Activated CD8-positive, alpha-beta memory T cell treated with anti-CD3 and anti-CD28 coated beads for 4 hours (primary cell): Measurements from ENCODE around the gene MSL2.
"Not testable (repeated sequence)": the region's sequence is repeated elsewhere in the genome, so short reads cannot be mapped to it uniquely, and the experiment has no call there.

Experiments used
- DNase-seq, 2 donors: peaks; one replicate each; pipeline ENCODE4 v3.0.0-alpha.2; 2020; ENCODE audit warnings: low read depth in 2 of 2

Gene MSL2

DNA sequence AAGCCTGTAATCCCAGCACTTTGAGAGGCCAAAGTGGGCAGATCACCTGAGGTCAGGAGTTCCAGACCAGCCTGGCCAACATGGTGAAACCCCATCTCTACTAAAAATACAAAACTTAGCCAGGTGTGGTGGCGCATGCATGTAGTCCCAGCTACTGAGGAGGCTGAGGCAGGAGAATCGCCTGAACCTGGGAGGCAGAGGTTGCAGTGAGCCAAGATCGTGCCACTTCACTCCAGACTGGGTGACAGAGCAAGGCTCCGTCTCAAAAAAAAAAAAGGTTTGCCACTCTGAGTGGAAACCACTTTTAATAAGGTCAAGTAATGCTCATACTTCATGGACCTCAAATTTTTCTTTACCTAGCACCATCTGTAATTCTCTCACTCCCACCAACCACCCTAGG lies 51.7 kb downstream of the MSL2 start:
- not testable (repeated sequence) for DNase-seq

DNA sequence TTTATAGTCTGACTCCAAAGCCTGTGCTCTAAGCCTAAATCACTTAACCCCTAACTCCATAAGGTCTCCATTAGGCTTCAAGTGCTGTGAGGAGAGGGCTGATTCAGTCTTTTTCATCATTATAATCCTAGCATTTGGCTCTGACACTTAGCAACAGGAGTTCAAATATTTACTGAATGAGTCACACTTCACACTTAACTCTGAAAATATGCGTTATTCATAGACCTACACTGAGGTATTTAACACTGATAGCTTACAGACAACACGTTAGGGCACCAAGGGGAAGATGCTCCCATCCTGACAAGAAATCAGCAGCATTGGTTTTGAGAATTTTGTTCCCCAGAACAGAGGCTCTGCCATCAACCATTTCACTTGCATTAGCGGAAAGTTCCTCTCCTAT lies 53.5 kb downstream of the MSL2 start:
- no peak for DNase-seq

DNA sequence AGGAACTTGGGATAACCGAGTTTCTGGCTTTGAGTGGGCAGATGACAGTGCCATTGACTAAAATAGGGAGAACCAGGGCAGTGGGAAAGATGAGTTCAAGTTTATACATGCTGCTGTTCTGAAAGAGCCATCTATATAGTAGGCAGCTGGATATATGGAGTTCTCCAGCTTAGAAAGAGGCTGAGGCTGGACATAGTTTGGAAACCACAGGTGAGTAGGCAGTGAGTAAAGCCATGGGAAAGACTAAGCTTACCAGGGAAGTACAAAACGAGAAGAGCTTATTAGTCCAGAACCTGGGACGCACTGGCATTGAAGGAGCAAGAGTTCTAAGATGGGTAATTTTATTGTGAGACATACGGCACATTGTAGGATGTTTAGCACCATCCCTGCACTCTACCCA lies 54.2 kb downstream of the MSL2 start:
- no peak for DNase-seq

DNA sequence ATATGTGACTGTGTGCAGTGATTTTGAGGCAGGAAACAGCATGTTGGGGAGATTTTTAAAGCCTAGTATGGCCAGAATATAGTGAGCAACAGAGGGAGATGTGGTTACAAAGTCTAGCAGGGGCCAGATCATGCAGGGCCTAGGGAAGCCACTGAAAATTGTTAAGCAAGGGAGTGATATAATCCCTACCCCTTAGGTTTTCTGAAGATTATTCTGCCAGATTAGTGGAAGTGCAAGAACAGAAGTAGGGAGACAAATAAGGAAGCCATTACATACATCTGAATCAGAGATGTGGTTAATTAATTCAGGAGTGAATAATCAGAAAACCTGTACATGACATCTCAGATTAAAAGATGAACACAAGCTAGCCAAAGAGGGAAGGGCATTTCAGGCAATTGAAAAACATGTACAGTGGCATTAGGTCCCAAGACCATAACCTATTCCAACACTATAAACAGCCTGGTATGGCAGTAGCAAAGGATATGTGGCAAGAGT lies 54.8 kb downstream of the MSL2 start:
- no peak for DNase-seq

DNA sequence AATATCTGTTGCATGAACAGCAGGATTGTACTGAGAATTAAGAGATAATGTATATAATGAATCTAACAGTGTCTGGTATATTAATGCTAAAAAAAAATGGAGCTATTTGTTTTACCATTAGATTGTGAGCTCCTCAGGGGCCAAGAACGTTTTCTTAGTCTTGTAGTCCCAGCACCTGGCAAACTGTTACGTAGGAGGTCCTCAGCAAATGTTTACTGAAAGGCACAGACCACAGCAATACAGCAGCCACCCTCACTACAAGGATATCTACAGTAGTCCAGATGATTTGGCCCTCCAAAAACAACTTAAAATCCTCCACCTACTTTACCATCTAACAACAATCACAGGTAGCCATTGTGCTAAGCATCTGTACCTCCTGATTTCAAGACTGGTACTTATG lies 59.7 kb downstream of the MSL2 start:
- DNase-seq: no peak

DNA sequence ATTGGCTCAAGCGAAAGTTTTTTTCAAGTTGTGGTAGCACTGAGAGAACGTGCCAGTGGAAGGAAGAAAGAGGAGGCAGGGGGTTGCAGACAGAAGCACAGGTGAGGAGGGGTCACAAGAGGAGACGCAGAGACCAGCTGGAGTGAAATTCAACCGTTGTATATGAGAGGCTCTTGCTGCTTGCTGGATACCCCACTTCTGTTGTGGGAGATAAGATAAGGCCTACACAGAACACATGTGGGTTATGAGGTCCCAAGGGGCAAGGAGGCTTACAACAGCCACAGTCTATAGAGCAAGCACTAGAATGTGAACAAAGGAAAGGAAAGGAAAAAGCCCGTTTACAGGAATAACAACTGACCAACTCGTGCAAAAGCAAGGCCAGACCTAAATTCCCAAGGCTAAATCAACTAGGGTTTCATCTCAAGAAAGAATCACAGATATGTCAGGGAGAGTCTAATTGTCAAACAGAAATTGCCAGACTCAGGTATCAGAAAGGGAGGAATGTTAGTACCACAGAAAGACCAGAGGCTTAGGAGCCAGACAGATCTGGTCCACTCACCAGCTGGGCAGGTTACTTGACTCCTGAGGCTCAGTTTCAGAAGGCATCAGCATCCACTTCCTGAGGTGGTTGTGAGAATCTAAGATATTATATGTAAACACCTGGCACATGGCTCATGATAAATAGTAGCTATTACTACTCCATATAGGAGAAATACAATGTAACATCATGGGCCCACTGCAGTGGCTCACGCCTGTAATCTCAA lies 60.9 kb downstream of the MSL2 start:
- DNase-seq: no peak

DNA sequence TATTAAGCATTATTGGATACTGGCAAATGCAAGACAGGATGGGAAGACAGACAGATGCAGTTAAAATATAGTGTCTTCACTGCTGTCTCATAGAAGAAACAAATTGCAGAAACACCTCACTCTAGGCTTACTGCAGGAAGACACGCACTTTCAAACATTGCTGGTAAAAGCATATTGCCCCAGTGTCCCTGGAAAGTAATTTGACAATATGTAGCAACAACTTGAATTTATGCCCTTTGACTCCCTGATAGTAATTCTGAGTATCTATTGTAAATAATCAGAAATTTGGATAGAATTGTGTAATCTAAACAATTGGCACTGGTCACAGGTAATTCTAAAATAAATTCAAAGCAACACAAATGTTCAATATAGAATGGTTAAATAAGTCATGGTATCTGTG lies 62.0 kb downstream of the MSL2 start:
- no peak for DNase-seq

DNA sequence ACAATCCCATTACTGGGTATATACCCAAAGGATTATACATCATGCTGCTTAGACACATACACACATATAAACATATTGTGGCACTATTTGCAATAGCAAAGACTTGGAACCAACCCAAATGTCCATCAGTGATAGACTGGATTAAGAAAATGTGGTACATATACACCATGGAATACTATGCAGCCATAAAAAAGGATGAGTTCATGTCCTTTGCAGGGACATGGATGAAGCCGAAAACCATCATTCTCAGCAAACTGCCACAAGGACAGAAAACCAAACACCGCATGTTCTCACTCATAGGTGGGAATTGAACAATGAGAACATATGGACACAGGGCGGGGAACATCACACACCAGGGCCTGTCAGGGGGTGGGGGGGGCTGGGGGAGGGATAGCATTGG lies 64.5 kb downstream of the MSL2 start:
- DNase-seq: not testable (repeated sequence)

DNA sequence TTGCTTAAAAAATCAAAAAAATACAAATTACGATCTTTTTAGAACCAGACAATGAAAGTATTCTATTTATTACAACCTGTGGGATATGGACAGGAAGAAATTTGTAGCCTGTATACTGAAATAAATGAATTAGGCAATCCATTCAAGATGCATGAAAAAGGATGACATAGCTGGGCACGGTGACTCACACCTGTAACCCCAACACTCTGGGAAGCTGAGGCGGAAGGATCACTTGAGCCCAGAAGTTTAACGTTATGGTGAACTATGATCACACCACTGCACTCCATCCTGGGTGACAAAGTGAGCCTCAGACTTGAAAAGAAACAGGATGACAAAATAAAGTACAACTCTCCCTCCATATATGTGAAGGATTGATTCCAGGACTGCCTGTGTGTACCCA lies 74.1 kb downstream of the MSL2 start:
- no peak for DNase-seq

DNA sequence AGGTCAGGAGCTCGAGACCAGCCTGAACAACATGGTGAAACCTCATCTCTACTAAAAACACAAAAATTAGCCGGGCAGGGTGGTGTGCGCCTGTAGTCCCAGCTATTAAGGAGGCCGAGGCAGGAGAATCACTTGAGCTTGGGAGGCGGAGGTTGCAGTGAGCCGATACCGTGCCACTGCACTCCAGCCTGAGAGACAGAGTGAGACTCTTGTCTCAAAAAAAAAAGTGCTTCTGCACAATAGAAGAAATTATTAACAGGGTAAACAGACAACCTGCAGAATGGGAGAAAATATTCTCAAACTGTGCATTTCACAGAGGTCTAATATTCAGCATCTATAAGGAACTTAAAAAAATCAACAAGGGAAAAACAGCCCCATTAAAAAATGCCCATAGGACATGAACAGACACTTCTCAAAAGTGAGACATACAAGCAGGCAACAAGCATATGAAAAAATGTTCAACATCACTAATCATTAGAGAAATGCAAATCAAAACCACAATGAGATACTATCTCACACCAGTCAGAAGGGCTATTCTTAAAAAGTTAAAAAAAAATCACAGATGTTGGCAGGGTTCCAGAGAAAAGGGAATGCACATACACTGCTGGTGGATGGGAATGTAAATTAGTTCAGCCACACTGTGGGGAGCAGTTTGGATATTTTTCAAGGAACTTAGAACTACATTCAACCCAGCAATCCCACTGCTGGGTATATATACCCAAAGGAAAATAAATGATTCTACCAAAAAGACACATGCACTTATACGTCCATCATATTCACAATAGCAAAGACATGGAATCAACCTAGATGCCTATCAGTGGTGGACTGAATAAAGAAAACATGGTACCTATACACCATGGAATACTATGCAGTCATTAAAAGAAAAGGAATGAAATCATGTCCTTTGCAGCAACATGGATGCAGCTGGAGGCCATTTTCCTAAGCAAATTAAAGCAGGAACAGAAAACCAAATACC lies 75.5 kb downstream of the MSL2 start:
- DNase-seq: no peak

DNA sequence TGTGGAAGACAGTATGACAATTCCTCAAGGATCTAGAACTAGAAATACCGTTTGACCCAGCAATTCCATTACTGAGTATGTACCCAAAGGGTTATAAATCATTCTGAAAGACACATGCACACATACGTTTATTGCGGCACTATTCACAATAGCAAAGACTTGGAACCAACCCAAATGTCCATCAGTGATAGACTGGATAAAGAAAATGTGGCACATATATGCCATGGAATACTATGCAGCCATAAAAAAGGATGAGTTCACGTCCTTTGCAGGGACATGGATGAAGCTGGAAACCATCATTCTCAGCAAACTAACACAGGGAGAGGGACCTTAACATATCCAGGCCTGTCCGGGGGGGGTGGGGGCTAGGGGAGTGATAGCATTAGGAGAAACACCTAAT lies 76.4 kb downstream of the MSL2 start:
- DNase-seq: not testable (repeated sequence)

DNA sequence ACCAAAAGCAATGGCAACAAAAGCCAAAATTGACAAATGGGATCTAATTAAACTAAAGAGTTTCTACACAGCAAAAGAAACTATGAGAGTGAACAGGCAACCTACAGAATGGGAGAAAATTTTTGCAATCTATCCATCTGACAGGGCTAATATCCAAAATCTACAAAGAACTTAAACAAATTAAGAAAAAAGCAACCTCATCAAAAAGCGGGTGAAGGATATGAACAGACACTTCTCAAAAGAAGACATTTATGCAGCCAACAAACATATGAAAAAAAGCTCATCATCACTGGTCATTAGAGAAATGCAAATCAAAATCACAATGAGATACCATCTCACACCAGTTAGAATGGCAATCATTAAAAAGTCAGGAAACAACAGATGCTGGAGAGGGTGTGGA lies 76.8 kb downstream of the MSL2 start:
- DNase-seq: not testable (repeated sequence)

DNA sequence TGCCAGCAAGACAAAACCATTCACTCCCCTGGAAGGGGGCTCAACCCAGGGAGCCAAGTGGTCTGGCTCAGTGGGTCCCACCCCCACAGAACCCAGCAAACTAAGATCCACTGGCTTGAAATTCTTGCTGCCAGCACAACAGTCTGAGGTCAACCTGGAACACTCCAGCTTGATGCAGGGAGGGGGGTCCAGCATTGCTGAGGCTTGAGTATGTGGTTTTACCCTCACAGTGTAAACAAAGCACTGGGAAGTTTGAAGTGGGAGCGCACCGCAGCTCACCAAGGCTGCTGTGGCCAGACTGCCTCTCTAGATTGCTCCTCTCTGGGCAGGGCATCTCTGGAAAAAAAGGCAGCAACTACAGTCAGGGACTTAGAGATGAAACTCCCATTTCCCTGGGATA lies 81.7 kb downstream of the MSL2 start:
- DNase-seq: no peak

DNA sequence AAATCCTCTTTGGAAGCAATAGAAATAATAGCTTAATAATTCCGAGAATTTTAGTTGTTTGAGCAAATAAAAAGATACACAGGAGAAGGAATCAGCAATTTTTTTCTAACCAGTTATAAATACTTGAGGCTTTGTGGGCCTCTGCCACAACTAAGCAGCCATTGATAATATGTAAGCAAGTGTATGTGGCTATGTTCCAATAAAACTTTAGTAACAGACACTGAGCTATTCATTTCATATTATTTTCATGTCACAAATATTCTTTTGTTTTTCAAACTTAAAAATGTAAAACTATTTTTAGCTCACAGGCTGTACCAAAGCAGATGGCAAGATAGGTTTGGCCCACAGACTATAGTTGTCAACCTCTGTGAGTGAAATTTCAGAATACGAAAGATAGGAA lies 85.7 kb downstream of the MSL2 start:
- DNase-seq: no peak

DNA sequence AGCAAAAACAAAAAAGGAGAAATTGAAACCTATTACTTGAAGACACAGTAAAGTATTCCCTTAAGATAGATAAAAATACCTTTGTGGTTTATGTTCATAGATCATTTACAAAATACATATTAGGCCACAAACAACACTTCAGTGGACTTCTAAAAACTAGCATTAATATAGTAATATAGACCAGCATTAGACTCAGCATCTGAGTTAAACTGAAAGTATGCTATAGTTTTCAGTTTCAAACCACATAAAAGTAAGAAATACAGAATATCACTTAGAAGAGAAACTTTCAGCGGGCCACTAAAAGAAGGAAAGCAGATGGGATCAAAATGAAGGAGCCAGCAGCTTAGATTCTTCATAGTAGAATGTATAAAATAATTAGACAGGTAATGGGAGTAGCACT lies 86.6 kb downstream of the MSL2 start:
- no peak for DNase-seq

DNA sequence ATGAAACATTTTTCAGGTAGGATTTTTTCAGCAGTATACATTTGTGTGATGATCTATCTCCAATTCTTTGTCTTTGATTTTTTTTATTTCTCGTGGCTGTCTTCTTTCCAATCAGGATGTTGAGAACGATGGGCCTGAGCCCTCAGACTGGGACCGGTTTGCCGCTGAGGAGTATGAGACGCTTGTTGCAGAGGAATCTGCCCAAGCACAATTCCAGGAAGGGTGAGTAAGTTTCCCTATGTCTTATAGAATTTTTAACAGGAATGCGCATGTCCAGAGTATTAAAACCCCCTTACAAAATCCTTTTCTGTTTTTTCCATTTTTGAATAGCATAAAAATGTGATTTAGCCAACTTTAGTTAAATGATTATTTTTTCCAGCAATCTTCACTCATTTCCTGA lies 90.0 kb downstream of the MSL2 start:
- DNase-seq: no peak

DNA sequence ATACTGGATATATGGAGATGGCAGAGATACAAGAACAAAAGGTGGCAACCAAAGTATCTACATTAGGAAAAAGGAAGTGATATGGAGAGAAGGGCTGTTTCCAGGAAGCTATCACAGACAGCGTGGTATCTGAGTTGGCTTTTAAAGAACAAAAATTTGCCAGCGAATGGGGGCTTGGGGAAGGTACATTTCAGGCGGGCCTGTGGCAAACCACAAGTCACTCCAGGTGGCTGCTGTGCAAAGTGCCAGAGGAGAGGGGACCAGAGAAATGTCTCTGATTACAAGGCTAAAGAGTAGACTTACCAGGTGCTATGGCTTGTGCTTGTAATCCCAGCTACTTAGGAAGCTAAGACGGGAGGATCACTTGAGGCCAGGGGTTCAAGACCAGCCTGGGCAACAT lies 91.1 kb downstream of the MSL2 start:
- no peak for DNase-seq
